ENCODE measurements around the gene LYST. TPM values are rescaled to one million over a fixed set of nuclear protein-coding genes. Genes with fewer than 3 reads are reported as not detected.
A peak's percentile ranks its signal among the peaks of the same experiment; 100 is the strongest.
"Not testable (repeated sequence)": the region's sequence is repeated elsewhere in the genome, so short reads cannot be mapped to it uniquely, and the experiment has no call there.

Gene LYST
- total RNA-seq, 1 donor from 2014 or later: 16.4 TPM

DNA sequence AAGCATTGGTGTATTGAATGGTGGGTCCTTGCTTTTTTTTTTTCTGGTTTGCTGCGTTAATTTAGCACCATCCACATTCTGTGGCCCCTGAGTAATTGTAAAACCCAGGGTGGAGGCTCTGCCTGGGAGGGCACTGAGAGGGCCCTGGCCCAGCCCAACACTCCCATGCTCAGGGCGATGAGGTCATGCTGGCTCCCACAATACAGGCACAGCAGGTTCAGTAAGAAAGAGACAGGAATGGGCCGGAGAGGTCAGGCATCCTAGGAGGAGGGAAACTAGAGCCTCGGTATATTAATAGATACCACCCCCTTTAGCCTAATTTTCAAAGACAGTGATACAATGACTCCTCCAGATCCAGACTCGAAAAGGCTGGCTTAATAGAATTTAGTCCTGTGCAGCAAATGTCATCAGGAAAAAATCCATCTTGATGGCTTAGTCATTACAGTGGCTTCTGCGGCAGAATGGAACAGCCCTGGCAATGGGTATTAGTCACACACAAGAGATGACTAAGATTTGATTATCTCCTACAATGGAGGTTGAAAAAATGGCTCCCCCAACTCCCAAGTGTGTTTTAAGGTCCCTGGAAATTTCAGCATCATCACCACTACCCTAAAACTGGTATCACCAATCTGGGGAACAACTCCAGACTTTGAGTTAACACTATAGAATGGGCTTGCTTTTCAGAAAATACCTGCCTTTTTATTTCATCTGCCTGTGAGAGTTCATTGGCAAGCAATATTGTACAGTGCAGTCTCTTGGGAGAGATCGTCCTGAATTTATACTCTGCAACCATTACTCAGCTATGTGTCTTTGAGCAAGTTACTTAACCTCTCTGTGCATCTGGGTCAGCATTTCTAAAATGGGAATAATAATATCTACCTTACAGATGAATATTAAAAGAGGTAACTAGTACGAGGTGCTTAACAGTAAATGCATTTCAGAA lies 43.9 kb upstream of the LYST start:
- TF ChIP-seq, protein P1, sequence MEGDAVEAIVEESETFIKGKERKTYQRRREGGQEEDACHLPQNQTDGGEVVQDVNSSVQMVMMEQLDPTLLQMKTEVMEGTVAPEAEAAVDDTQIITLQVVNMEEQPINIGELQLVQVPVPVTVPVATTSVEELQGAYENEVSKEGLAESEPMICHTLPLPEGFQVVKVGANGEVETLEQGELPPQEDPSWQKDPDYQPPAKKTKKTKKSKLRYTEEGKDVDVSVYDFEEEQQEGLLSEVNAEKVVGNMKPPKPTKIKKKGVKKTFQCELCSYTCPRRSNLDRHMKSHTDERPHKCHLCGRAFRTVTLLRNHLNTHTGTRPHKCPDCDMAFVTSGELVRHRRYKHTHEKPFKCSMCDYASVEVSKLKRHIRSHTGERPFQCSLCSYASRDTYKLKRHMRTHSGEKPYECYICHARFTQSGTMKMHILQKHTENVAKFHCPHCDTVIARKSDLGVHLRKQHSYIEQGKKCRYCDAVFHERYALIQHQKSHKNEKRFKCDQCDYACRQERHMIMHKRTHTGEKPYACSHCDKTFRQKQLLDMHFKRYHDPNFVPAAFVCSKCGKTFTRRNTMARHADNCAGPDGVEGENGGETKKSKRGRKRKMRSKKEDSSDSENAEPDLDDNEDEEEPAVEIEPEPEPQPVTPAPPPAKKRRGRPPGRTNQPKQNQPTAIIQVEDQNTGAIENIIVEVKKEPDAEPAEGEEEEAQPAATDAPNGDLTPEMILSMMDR (IDR thresholded peaks at IDR 0.05): no peak
- Mint-ChIP-seq H3K9me3 (ENCODE audit: low read depth) (no peaks in the 10 kb centered on the region), H3K36me3 (ENCODE audit: low read depth) (no peaks in the 10 kb centered on the region), H3K27me3 (ENCODE audit: low read depth) (no peaks in the 10 kb centered on the region), H3K27ac (ENCODE audit: unreplicated experiment) (peak overlapping the region; percentile 100), H3K4me3 (ENCODE audit: unreplicated experiment) (peak overlapping the region; percentile 54), H3K4me1 (ENCODE audit: low read depth) (peaks cover 54% of the 10 kb centered on the region)
- no peak for DNase-seq (ENCODE audit: low spot score)

DNA sequence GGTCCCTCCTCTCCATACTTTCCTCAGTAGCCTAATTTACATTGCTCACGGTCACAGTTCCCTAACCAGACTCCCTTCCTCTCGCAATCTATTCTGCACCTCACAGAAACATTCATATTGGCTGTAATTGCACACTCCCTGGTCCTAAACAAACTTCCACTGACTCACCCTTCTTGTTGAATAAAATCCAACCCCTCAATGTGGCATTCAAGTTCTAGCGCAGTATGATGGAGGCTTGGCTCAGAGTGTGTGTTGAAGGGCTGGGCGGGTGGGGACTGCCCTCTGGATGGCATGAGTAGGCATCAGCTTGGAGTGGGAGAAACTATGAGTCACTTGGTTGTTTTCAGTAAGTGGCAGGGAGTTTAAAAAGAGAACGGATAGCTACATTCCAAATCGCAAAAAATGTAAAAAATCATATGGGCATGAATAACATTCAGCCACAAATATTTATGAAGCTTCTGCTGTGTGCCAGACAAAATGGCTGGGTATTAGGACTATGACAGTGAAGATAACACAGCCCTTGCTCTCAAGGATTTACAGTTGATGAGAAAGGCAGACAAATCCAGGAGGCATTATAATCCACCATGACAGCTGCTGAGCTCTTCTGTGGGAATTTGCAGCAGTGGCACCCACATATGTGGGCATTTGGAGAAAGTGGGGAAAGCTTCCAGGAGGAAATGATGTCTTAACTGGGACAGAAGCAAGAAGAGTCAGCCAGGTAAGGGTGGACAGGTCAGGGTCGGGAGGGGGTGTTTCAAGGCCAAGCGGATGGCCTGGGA lies 42.2 kb upstream of the LYST start:
- peak overlapping the region; percentile 54 for H3K4me3 Mint-ChIP-seq (ENCODE audit: unreplicated experiment)
- H3K36me3 Mint-ChIP-seq (ENCODE audit: low read depth): no peaks in the 10 kb centered on the region
- no peak for DNase-seq (ENCODE audit: low spot score)
- H3K4me1 Mint-ChIP-seq (ENCODE audit: low read depth): peaks cover 54% of the 10 kb centered on the region
- H3K27me3 Mint-ChIP-seq (ENCODE audit: low read depth): no peaks in the 10 kb centered on the region
- H3K9me3 Mint-ChIP-seq (ENCODE audit: low read depth): no peaks in the 10 kb centered on the region
- TF ChIP-seq, protein P1 (IDR thresholded peaks at IDR 0.05): peak; percentile 56
- peak overlapping the region; percentile 100 for H3K27ac Mint-ChIP-seq (ENCODE audit: unreplicated experiment)

GRCh38 chr1:235907897-235908240 lies 41.2 kb upstream of the LYST start:
- Mint-ChIP-seq H3K27ac (ENCODE audit: unreplicated experiment) (no peak overlapping the region), H3K4me1 (ENCODE audit: low read depth) (peaks cover 51% of the 10 kb centered on the region), H3K4me3 (ENCODE audit: unreplicated experiment) (no peak overlapping the region), H3K36me3 (ENCODE audit: low read depth) (no peaks in the 10 kb centered on the region), H3K9me3 (ENCODE audit: low read depth) (no peaks in the 10 kb centered on the region), H3K27me3 (ENCODE audit: low read depth) (no peaks in the 10 kb centered on the region)
- no peak for DNase-seq (ENCODE audit: low spot score)
- TF ChIP-seq, protein P1 (IDR thresholded peaks at IDR 0.05): no peak

DNA sequence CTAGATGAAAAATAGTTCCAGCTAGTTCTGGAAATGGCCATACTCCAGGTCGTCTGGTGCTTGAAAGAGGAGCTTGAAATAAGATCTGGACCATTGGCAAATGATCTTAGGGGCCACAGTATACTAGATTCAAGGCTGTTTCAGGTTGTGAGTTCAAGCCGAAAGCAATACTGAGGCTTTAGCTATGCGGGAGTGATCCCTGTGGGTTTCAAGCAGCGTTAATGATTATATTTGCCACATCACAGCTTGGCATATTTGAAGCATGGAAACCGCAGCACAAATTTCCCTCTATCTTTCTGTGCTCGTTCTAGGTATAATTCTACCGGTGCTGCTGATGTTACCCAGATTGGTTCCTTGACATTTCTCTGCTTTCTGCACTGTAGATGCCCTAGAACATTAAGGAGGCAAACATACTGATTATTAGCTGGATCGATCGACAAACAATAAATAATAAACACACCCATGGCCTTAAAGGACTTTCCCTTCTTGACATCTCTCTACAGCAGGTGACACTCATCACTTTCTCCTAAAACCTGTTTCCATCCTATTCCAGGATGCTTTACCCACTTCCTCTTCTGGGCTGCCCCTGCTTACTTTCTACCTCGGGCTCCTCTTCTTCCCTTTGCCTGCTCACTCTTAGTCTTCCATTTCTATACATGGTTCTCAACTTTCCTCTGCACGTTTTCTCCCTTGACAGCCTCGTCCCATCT lies 40.6 kb upstream of the LYST start:
- TF ChIP-seq, protein P1 (IDR thresholded peaks at IDR 0.05): no peak
- no peak overlapping the region for H3K4me3 Mint-ChIP-seq (ENCODE audit: unreplicated experiment)
- H3K4me1 Mint-ChIP-seq (ENCODE audit: low read depth): peaks cover 50% of the 10 kb centered on the region
- H3K27me3 Mint-ChIP-seq (ENCODE audit: low read depth): no peaks in the 10 kb centered on the region
- H3K36me3 Mint-ChIP-seq (ENCODE audit: low read depth): no peaks in the 10 kb centered on the region
- H3K9me3 Mint-ChIP-seq (ENCODE audit: low read depth): no peaks in the 10 kb centered on the region
- H3K27ac Mint-ChIP-seq (ENCODE audit: unreplicated experiment): no peak overlapping the region
- DNase-seq (ENCODE audit: low spot score): no peak

- peaks cover 48% of the 10 kb centered on the region for H3K4me1 Mint-ChIP-seq (ENCODE audit: low read depth)
- no peaks in the 10 kb centered on the region for H3K27me3 Mint-ChIP-seq (ENCODE audit: low read depth)
- DNase-seq (ENCODE audit: low spot score): no peak
- H3K27ac Mint-ChIP-seq (ENCODE audit: unreplicated experiment): no peak overlapping the region
- no peaks in the 10 kb centered on the region for H3K36me3 Mint-ChIP-seq (ENCODE audit: low read depth)
- H3K4me3 Mint-ChIP-seq (ENCODE audit: unreplicated experiment): no peak overlapping the region
- no peaks in the 10 kb centered on the region for H3K9me3 Mint-ChIP-seq (ENCODE audit: low read depth)
- TF ChIP-seq, protein P1 (IDR thresholded peaks at IDR 0.05): no peak
Measured at GRCh38 chr1:235906436-235906835, 39.7 kb upstream of the LYST start.

- peaks cover 35% of the 10 kb centered on the region for H3K4me1 Mint-ChIP-seq (ENCODE audit: low read depth)
- H3K4me3 Mint-ChIP-seq (ENCODE audit: unreplicated experiment); DNase-seq (ENCODE audit: low spot score); H3K27me3 Mint-ChIP-seq (ENCODE audit: low read depth); H3K9me3 Mint-ChIP-seq (ENCODE audit: low read depth); H3K36me3 Mint-ChIP-seq (ENCODE audit: low read depth); H3K27ac Mint-ChIP-seq (ENCODE audit: unreplicated experiment): not testable (repeated sequence)
Measured at GRCh38 chr1:235903809-235904208, 37.1 kb upstream of the LYST start.
